Endothelial cell of umbilical vein (primary cell): ENCODE data around the gene EPN1. TPM values are rescaled to one million over a fixed set of nuclear protein-coding genes. Genes with fewer than 3 reads are reported as not detected.

Experiments
- BruUV-seq: library from RNA; stranded (reverse); fragments of 400-500 nt; replicated peaks from 2 replicates; lab custom pipeline; 2021; lab: Mats Ljungman, UMichigan
- CTCF ChIA-PET: fragments of 300-600, 350-600 bp; sonication (Branson Sonifier 250); formaldehyde crosslinking; loops from one replicate; lab custom pipeline; 2021; ENCODE audit warnings: antibody characterized with exemption, inconsistent platforms; lab: Charles Lee
- POLR2A ChIA-PET: fragments of 300-600, 350-600 bp; sonication (Branson Sonifier 250); formaldehyde crosslinking; loops from one replicate; lab custom pipeline; 2021; ENCODE audit warnings: antibody characterized with exemption, inconsistent platforms; lab: Charles Lee
- DNase-seq: peaks from one replicate; pipeline ENCODE4 v3.0.0-alpha.2; 2011; ENCODE audit warnings: low read depth, low spot score
- FAIRE-seq: peaks from 2 replicates; lab custom pipeline; 2011; peaks lifted over from hg19 to GRCh38; lab: Jason Lieb, UNC
- H2AFZ ChIP-seq: 2 replicates; pipeline ENCODE4 v1.6.0; 2012; ENCODE audit warnings: low read depth, low read length, control low read depth, inconsistent platforms
- H3K27ac ChIP-seq: 2 replicates; pipeline ENCODE4 v1.5.1; 2011; ENCODE audit warnings: low read depth, mild to moderate bottlenecking, control low read depth, low read length, moderate library complexity; ENCODE audit not compliant: insufficient read depth
- H3K27me3 ChIP-seq, 2 experiments: 2 replicates each; pipeline versions ENCODE4 v1.6.0 to v1.6.1; 2011; ENCODE audit warnings: low read length in 2 of 2, mixed read lengths in 1 of 2; ENCODE audit not compliant: control insufficient read depth in 2 of 2, insufficient read depth in 2 of 2
- H3K36me3 ChIP-seq, 2 experiments: 2 replicates in 1 of 2; 3 replicates in 1 of 2; pipeline ENCODE4 v1.5.1; 2011; ENCODE audit warnings: low read length in 2 of 2, mild to moderate bottlenecking in 1 of 2, moderate library complexity in 1 of 2; ENCODE audit not compliant: control insufficient read depth in 2 of 2, insufficient read depth in 2 of 2; ENCODE audit errors: extremely low read depth in 1 of 2
- H3K4me1 ChIP-seq: 3 replicates; pipeline ENCODE4 v1.5.1; 2011; ENCODE audit warnings: mild to moderate bottlenecking, low read length; ENCODE audit not compliant: control insufficient read depth, insufficient read depth; ENCODE audit errors: extremely low read depth
- H3K4me2 ChIP-seq: 2 replicates; pipeline ENCODE4 v1.6.1; 2011; ENCODE audit warnings: low read length, control low read depth, mixed read lengths; ENCODE audit not compliant: insufficient read depth
- H3K4me3 ChIP-seq, 3 experiments: fragments of 200-600 bp in 1 of 3; sonication (generic), shearing (Covaris generic) in 1 of 3; replicated peaks in 1 of 3; 2 replicates each; pipeline ENCODE4 v1.5.1; 2011 to 2016; ENCODE audit warnings: control low read depth in 3 of 3, low read length in 3 of 3, mild to moderate bottlenecking in 2 of 3, inconsistent platforms in 1 of 3, low read depth in 1 of 3, moderate library complexity in 1 of 3; ENCODE audit not compliant: insufficient read depth in 1 of 3
- H3K79me2 ChIP-seq: 2 replicates; pipeline ENCODE4 v1.6.0; 2012; ENCODE audit warnings: low read length, inconsistent platforms; ENCODE audit not compliant: control insufficient read depth, insufficient read depth
- H3K9ac ChIP-seq: replicated peaks from 2 replicates; pipeline ENCODE3; 2011; ENCODE audit warnings: low read length, control low read depth; ENCODE audit not compliant: insufficient read depth; ENCODE audit errors: extremely low read depth
- H3K9me1 ChIP-seq: replicated peaks from 3 replicates; pipeline ENCODE4 v1.6.0; 2011; ENCODE audit warnings: mild to moderate bottlenecking, low read length; ENCODE audit not compliant: control insufficient read depth, insufficient read depth; ENCODE audit errors: extremely low read depth
- H3K9me3 ChIP-seq: replicated peaks from 2 replicates; pipeline ENCODE4 v1.5.1; 2012; ENCODE audit warnings: low read length, inconsistent platforms; ENCODE audit not compliant: control insufficient read depth, insufficient read depth
- H4K20me1 ChIP-seq: replicated peaks from 2 replicates; pipeline ENCODE3; 2011; ENCODE audit warnings: mild to moderate bottlenecking, low read length; ENCODE audit not compliant: control insufficient read depth, insufficient read depth; ENCODE audit errors: extremely low read depth
- EZH2 ChIP-seq: IDR thresholded peaks from 2 replicates; pipeline ENCODE4 v1.6.1; 2012; ENCODE audit warnings: borderline replicate concordance, low read depth, mild to moderate bottlenecking, moderate library complexity, low read length, inconsistent platforms; ENCODE audit not compliant: severe bottlenecking
- FOS ChIP-seq: IDR thresholded peaks from 2 replicates; pipeline ENCODE4 v1.6.1; 2011; ENCODE audit warnings: mild to moderate bottlenecking, low read length, moderate library complexity, borderline replicate concordance; ENCODE audit not compliant: insufficient read depth
- GATA2 ChIP-seq: IDR thresholded peaks from 2 replicates; pipeline ENCODE4 v1.7.0; 2011; ENCODE audit warnings: low read depth, mild to moderate bottlenecking, moderate library complexity, mixed read lengths, low read length; ENCODE audit not compliant: insufficient read length, insufficient read depth
- JUN ChIP-seq: IDR thresholded peaks from 2 replicates; pipeline ENCODE4 v1.6.1; 2011; ENCODE audit warnings: borderline replicate concordance, low read depth; ENCODE audit not compliant: insufficient read length, insufficient read depth
- MYC ChIP-seq: IDR thresholded peaks from one replicate; pipeline ENCODE4 v1.6.1; 2011; ENCODE audit warnings: mild to moderate bottlenecking, low read depth, low read length
- POLR2A ChIP-seq: IDR thresholded peaks from 2 replicates; pipeline ENCODE4 v1.6.1; 2012; ENCODE audit warnings: low read depth, mild to moderate bottlenecking, control low read depth, low read length
- POLR2AphosphoS5 ChIP-seq: IDR thresholded peaks from 2 replicates; pipeline ENCODE4 v1.6.1; 2012; ENCODE audit warnings: low read depth, mild to moderate bottlenecking, control low read depth, low read length, moderate library complexity; ENCODE audit not compliant: insufficient read depth
- dilution Hi-C: fragments of 300-500 bp; cut with MboI; formaldehyde crosslinking; loops from one replicate; pipeline ENCODE4 v1.15.0; 2019; ENCODE audit warnings: low sequenced_read_pairs; ENCODE audit not compliant: extremely low pct_ligation_motif_present
- intact Hi-C: fragments of 100-400 bp; cut with micrococcal nuclease; formaldehyde crosslinking; loops from one replicate; pipeline ENCODE4 v1.10.0; 2022
- polyA plus RNA-seq, 4 experiments: library from polyadenylated mRNA; depleted of rRNA in 3 of 4; stranded (reverse) in 3 of 4; unstranded in 1 of 4; fragments of >200 nt; gene quantifications; 2 replicates each; pipeline versions ENCODE4 v1.2.1 to v1.2.3, GENCODE V29; 2011 to 2012; ENCODE audit warnings: missing spikeins in 1 of 4
- total RNA-seq: library from RNA; stranded (reverse); gene quantifications from 2 replicates; pipeline ENCODE4 v1.2.3, GENCODE V29; 2021
- TF ChIP-seq, protein P1 (sequence below): IDR thresholded peaks from 2 replicates; pipeline ENCODE4 v1.6.1; 2011; ENCODE audit not compliant: insufficient read depth, insufficient read length

Gene EPN1
- total and polyA plus RNA-seq, 2 donors (not counting 3 experiments of a cell fraction or from before 2014, with no cell fraction given), result 87.2 to 138 TPM

DNA sequence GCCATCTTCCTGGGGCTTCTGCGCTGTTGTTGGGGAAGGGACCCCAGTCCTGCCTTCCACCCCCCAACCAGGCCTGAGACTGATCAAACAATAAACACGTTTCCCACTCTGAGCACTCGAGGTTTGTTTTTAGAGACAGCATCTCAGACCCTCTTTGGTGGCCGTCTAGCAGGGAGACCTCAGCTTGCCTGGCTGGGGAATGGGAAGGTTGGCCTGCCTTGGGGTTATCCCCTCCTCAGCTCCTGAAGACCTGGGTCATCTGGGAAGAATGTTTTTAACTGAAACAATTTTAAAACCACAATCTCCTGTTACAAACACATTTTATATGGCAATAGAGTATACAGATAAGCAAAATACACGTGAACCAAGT lies 29.5 kb upstream of the EPN1 start:
- ChIA-PET CTCF (no interaction called here), POLR2A (no interaction called here)
- intact Hi-C loops (no loop called here), dilution Hi-C loops (no loop called here)
- Histone ChIP-seq H3K9me1 (no peaks in the 10 kb centered on the region), H2AFZ (no peak overlapping the region), H3K27me3 (no peaks in the 10 kb centered on the region), H3K4me1 (peaks cover 31% of the 10 kb centered on the region), H3K9ac (no peak overlapping the region), H3K36me3 (peaks cover 3 to 10% of the 10 kb centered on the region in 2 experiments), H4K20me1 (no peaks in the 10 kb centered on the region), H3K27ac (no peak overlapping the region), H3K4me3 (no peak overlapping the region), H3K9me3 (no peaks in the 10 kb centered on the region), H3K79me2 (peaks cover 23% of the 10 kb centered on the region), H3K4me2 (no peak overlapping the region)
- TF ChIP-seq FOS (no peak), MYC (no peak), JUN (no peak), EZH2 (no peak), GATA2 (no peak), POLR2A (no peak), POLR2AphosphoS5 (no peak)
- TF ChIP-seq, protein P1, sequence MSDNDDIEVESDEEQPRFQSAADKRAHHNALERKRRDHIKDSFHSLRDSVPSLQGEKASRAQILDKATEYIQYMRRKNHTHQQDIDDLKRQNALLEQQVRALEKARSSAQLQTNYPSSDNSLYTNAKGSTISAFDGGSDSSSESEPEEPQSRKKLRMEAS, result no peak
- no TSS peak for BruUV-seq
- DNase-seq (no peak), FAIRE-seq (no peak)
